HG03354 (cell line): Measurements from ENCODE around the gene AHRR.
"Not testable (repeated sequence)": the region's sequence is repeated elsewhere in the genome, so short reads cannot be mapped to it uniquely, and the experiment has no call there.

Experiments
- ATAC-seq: cut with Tn5 transposase; IDR thresholded peaks from one replicate; pipeline ENCODE4 v1.9.1; 2021; ENCODE audit warnings: mild to moderate bottlenecking; ENCODE audit not compliant: unreplicated experiment, poor library complexity, severe bottlenecking

Gene AHRR

DNA sequence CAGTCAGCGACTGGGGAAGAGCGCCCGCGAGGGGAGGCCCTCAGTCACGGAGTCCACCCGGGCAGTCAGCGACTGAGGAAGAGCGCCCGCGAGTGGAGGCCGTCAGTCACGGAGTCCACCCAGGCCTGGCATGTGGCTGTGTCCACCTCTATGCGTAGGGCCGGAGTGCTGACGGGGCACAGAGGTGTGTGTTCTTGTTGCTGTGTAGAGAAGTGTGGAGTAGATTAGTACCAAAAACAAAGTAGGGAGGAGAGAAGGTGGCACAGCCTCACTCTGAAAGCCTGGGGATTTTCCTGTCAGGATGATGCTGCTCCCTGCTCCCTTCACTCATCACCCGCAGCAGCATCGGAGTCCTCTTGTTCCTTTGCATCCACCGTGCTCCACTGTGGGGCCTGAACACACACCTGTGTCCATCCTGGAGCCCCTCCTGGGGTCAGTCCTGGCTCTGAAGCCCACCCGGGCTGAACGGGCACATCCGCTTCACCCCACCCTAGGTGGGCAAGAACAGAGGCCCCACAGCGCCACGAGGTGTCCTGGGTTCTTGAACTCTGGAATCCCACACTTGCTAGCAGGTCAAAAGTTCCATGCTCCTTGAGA is 37.9 kb downstream of the AHRR start:
- no peak for ATAC-seq

GRCh38 chr5:360257-361027 is 38.9 kb downstream of the AHRR start:
- no peak for ATAC-seq

DNA sequence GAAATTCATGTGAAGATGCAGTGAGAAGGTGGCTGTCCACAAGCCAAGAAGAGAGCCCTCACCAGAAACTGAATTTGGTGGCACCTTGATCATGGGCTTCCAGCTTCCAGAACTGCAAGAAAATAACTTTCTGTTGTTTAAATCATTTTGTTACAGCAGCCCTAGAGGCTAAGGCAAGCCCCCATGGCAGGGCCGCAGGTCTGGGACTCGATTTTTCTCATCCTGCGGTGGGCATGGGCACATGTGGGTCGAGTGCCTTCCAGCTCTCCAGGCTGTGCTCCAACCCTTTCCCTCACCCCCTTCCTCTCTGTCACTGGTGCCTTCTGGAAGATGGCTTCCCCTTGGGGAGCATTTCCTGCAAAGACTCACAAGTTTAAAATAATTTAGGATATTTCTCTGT is 40.7 kb downstream of the AHRR start:
- no peak for ATAC-seq

GRCh38 chr5:362978-363765 is 41.7 kb downstream of the AHRR start:
- no peak for ATAC-seq

DNA sequence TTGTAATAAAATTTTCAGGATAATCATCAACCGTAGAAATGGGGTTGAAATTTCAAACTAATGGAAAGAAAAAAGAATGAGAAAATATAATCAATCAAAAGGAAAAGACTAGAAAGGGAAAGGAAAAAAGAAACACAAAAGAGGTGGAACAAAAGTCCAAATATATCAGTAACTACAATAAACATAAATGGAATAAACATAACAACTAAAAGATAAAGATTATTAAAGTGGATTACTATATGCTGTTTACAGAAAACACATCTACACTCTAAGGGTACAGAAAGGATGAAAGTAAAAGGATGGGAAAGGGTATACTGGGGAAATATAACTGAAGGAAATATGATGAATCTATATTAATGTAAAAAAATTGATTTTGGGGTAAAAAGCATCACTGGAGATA is 43.0 kb downstream of the AHRR start:
- ATAC-seq: no peak

DNA sequence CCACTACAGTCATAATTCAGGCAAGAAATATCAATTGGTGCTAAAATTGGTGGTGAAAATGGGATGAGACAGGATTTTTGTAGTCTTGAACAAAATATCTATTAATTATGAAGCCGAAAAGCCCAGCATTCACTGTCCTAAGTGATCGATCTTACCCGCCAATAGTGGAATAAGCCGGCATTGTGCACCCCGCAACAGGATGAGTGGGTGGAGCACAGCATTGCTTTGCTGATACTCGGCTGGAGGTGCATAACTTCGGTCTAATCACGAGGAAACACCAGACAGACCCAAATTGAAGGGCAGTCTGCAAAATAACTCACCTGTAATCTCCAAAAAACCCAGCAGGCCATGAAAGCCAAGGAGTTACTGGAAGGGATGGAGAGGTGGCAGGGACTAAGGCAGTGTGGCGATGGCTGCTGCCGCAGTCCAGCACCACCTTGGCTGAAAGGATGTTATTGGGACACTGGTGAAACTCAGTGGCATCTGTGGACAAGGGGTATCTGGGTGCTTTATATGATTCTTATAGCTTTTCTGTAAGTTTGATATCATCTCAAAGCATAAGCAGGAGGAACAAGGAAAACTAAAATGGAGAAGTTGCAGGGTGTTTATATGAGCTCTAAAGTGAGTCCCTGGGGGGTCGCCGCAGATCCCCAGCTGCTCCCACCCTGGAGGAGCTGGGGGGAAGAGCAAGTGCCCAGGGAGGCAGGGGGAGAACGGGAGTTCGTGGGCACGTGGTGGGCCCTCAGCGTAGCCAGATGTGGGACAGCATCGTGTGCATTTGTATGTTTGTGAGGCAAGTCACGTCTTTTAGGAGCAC is 45.2 kb downstream of the AHRR start:
- no peak for ATAC-seq

DNA sequence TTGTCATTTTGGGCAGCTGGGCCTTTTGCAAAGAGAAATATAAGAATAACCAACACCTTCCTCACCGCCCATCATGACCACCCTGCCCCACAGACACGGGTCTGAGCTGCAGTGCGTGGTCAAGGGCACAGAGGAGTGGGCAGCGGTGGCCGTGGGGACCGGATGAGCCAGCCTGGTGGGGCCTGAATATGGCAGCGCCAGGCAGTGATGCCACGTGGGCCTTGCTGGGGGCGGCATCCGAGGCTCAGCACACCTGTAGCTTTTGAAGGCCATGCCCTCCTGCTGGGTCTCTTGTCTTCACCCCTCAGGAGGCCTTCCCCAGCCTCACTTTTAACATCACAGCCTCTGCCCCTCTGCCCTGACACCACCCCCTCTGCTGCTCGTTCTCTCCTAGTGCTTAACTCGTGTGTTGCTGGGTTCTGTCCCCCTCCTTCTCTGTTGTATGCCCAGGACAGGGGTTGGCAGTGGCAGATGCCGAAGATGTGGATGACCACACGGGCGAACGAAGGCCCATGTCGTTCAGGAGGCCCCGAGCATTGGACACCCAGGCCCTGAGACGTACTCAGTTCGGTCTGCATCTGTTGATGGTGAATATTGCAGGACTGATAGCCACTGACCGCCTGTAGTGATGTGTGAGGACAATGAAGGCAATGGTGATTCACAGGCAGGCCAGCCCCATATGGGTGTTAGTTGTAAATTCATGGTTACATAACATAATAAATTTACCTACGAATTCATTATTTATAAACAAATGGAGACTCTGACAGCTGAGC is 46.0 kb downstream of the AHRR start:
- ATAC-seq: no peak

DNA sequence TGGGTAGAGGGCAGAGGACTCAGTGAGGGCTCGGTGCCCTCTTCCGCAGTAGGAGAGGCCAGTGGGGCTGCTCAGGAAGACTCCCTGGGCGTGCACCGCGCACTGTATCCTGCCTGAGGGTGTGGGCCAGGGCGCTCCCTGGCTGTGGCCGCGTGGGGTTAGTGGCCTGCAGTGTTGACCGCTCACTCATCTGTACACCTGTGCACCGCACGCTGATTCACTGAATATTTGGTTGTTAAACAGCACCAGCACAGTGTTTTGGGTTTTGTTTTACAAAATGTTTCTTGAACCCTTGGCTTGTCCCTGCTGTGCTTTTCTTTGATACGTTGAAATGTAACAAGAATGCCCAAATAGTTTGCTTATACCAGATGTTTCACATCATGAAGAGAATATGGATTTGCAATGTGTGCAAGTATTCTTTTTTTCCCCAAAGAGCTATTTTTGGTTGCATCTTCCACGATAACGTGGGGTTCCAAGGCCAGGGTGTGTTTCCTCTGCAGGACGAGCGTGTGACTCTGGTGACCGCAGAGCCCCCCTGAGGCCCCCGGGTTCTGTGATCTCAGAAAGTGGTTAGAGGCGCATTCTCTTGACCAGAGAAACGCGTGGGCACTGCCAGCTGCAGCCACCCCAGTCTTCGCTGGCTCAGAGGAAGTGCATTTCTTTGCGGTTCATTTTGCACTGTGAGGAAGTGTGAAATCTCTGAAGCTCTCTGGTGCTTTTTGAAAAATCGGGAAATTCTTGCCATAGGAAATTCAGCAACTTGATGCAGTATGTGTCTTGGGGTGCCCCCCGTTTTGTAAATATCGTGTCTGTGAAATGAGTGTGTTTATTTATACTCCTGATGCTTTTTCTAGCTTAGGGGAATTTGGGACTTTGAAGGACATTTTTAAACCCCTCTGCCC is 46.9 kb downstream of the AHRR start:
- ATAC-seq: peak; percentile 68

DNA sequence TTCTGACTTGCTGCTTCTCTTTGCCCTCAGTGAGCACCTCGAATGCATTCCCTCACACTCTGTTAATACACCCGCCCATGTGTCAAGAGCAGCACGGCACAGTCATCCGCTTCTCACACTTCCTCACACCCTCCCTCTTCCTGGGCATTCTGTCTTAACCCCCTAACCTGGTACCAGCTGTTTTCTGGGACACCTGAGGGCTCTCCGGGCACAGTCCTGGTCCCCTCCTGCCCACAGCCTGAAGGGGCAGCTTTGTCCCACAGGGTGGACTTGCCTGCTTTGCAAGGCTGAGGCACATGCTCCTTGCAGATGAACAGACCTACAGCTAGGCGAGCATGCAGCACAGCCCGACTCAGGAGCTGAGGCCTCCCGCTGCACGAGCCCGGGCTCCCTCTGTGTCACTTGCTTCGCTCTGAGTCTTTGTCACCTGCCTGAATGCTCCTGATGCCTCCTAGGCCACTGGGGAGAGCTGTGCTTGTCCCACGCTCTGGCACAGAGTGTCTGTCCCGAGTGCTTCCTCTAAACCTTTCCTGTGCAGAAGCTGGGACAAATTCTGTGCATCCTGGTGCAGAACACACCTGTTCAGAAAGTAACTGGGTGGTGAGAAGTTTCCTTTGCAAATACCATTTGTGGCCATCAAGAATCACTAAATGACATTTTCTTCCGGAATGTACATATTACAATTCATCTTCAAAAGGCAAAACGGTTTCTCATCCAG is 47.8 kb downstream of the AHRR start:
- peak; percentile 33 for ATAC-seq

- ATAC-seq: not testable (repeated sequence)
Observed at GRCh38 chr5:369869-370236, 48.3 kb downstream of the AHRR start.

DNA sequence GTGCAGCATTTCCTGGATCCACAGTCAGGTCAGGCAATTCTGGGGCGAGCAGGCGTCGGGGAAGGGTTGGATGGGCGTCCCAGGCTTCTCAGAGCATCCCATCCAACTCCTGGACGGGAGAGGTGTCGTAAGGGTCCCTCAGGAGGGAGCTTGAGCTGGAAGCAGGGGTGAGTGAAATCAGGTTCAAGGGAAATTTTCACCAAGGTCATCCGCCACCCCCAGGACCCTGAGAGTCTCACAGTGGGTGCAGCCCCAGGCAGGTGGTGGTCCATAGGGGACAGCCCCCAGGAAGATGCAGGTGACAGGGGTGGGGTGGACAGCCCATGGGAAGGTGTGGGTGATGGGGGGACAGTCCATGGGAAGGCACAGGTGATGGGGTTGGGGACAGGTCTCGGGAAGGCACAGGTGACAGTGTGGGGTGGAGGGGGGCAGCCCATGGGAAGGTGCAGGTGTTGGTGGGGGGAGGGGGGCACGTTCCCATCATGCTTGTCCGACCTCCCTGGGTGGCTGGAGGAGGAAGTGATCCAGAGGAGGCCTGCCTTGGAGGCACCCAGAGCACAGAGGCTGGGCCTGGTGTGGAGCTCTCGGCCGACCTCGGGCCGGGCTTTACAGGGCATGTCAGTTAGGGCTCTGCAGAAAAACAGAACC is 48.9 kb downstream of the AHRR start:
- no peak for ATAC-seq

DNA sequence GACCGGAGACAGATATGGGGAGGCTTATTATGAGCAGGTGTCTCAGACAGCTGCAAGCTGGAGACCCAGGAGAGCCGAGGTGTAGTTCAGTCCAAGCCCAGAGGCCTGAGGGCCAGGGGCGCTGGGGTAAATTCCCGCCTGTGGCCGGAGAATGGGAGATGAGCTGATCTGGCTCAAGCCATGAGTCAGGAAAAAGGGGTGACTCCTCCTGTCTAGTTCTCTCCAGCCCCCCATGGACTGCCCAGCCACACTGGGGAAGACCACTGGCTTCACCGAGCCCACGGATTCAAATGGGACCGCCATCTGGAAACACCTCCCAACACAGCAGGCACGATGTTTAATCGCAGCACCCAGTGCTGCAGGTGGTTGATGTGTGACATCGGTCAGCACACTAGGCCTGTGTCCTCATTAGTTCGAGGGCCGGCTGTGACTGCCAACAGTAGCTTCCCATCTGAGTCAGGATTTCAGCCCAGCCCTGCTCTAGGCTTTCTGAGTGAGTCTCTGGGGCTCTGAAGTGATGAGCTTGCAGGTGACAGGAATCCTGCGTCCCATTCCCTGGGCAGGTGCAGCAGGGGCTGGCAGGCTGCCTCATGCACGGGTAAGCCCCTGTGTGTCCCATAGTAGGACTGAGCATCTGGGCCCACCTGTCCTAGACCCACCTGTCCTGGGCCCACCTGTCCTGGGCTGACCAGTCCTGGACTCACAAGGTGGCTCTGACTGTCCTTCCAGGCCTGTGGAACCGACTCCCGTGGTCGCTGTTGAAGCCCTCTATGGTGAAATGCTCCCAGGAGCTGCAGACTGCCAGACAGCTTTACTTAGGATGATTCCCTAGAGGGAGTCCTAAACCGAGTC is 49.7 kb downstream of the AHRR start:
- ATAC-seq: no peak

DNA sequence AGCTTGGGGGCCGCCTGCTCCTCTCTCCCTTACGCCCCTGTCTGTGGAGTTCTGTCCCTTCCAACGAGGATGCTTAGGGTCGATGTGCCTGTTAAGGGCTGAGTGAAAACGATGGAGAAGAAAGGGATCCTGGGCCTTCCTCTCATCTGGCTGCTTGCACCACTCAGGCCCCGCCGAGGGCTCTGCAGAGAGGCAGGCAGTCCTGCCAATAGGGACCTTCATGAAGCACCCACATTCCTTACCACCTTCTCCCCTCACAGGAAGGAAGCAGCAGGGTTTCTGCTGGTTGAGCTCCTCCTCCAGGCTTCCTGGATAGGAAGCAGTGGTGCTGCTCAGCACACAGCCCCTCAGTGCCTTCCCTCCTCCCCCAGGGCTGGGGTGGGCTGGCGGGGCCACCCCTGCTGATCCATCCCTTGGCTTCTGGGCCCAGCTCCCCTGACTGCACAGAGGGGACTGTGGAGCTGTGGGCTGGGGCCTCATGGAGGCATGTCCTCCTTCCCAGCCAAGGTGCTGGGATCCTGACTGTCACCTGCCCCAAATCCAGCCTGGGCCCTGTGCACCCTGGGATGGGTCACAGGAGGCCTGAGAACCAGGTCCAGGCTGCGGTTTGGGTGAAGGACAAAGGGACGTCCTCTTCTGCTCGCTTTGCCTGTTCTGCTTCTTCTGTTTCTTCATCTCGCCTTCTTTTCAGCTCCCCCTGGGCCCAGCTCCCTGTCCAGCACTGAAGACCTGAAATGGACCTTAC is 50.5 kb downstream of the AHRR start:
- no peak for ATAC-seq

DNA sequence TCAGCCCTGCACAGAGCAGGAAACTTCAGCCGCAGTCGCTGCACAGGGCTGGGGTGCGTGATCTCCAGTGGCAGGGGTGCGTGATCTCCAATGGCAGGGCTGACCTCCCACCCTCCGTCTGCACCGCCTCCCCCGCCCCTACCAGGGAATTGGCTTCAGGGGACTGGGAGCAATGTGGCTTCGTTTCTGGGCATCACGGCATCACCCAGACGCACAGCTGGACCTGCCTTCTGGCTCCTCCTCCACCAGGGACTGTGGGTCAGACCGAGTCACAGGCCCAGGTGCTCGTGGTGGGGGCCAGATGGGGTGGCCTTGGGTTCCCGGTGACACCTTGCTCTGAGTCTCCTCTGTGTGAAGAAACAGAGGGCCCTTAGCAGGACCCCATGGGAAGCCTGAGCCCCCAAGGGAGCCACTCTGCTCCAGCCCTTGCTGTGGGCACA is 51.1 kb downstream of the AHRR start:
- ATAC-seq: no peak

DNA sequence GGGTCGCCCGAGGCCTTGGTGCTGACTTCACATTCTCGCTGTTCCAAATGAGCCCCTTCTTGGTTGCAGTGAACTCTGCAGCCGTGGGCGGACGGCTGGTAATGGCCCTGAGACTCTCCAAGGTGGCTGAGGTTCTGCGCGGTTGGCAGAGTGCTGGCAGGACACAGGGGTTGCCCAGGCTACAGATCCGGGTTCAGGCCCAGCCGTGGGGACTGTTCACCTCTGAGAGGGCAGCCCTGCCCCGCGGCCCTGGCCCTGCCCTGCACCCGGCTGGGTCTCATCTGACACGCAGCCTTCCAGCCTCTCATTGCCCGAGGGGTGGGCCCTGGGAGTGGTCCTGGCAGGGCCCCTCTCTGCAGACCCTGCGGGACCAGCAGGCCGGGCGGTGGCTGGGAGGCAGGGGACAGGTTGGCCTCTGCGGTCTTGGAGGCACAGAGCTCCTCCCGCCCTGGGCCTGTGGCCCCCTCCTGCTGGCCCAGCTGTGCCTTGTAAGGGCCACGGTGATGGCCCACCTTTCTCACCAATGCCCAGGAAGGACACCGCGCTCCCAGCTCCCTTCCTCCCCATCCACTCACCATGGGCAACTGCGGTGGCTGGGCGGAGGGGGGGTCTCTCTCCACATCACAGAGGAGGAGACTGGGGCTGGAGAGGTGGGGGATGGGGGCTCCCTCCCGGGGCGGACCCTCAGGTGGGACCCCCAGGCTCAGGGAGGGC is 51.6 kb downstream of the AHRR start:
- peak; percentile 14 for ATAC-seq
